ENCODE data around the gene BRD1.
A peak's percentile ranks its signal among the peaks of the same experiment; 100 is the strongest.

The BRD1 gene

GRCh38 chr22:49827853-49828598 lies at the start of gene BRD1:
BRD1 (minus strand) TSS chr22:49827873; CDS start chr22:49824317, 3,556 bp downstream.
- DNase-seq, result peak; percentile 62

DNA sequence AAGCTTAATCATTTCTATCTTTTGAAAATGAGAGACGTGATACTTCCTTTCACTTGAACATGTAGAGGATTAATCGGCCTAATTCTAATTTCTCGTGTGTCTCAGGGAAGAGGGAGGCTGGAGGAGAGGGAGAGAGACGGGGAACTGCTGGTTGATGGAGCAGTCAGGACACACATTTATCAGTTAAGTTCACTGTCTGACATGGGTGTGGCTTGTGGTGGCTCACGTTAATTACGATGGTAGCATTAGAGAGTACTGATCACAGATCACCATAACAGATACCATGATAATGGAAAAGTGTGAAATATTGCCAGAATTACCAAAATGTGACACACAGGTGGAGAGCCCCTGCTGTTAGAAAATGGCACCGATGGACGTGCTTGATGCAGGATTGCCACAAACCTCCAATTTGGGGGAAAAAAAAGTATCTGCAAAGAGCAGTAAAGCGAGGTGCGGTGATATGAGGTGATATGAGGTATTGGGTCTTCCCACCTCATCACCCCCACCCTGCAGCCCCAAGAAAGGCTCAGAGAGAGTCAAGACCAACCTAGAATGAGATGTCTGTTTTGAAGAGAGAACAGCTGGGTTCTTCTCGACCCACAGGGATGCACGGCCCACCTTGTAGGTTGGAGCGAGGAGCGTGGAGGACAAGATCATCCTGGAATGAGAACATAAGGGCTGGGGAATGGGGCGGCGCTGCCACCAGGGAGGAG lies 45.7 kb upstream of the BRD1 start:
- DNase-seq, result no peak

GRCh38 chr22:49872347-49872746 lies 44.7 kb upstream of the BRD1 start:
- no peak for DNase-seq

DNA sequence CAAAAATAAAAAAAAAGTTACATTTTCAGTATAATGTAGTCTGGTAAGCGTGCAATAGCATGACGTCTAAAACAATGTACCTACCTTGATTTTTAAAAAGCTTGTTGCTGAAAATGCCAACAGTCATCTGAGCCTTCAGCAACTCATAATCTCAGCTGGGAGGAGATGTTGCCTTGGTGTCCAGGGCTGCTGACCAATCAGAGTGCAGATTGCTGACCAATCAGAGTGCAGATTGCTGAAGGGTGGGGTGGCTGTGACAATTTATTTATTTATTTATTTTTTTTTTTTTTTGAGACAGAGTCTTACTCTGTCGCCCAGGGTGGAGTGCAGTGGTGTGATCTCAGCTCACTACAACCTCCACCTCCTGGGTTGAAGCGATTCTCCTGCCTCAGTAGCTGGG lies 43.8 kb upstream of the BRD1 start:
- DNase-seq, result peak; percentile 18

- peak; percentile 9 for DNase-seq
Observed at GRCh38 chr22:49869845-49870712, 42.4 kb upstream of the BRD1 start.

GRCh38 chr22:49869086-49869830 lies 41.6 kb upstream of the BRD1 start:
- no peak for DNase-seq

DNA sequence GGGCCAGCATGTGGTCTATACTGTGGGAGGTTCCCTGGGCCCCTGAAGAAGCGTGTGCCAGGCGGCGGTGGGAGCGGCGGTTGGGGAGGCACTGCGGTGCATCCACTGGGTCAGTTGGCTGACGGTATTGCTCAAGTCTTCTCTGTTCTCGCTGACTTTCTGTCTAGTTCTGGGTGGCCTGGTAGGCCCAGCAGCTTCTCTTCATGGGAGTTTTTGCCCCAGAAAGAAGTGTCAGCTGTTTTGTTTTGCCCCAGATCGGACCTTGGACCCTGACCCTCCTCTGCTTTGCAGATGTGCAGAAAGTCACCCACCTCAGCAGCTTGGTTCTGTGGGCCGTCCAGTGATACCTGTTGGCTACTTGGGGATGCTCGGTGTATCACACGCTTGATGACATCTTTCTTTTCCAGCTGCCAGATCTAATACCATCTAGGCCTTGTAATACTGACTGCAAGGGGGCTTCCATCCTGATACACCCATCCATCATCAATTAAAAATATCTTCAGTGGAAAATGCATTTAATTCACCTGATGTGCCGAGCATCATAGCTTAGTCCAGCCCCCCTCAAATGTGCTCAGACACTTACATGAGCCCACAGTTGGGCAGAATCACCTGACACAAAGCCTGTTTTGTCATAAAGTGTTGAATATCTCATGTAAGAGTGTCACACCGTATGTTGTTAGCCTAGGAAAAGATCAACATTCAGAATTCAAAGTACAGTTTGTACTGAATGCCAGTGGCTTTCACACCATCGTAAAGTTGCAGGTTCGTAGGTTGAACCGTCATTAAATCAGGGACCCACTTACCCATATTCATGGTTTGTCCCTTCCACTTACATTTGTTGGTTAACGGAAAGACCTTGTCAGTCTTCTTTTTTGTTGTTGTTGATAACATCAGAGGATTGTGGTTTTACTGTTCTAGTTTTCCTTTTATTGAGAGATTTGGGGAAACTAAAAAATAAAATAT lies 39.9 kb upstream of the BRD1 start:
- no peak for DNase-seq

DNA sequence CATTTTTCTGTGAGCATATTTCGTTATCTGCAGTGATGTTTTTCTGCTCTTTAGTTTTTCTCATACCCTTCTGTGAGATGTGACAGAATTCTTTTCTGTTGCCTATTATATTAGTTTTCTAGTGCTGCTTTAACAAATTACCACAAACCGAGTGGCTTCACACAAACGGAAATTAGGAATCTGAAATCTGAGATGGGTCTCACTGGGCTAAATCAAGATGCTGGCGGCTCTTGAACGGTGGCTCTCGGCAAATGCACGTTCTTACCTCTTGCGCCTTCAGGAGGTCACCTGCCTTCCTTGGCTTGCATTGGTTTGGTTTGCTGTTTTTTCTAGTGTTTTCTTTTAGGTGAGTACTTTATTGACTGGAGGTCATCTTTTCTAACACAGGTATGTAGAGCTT lies 39.0 kb upstream of the BRD1 start:
- no peak for DNase-seq

- peak; percentile 29 for DNase-seq
Observed at GRCh38 chr22:49866134-49866533, 38.5 kb upstream of the BRD1 start.

- no peak for DNase-seq
Observed at GRCh38 chr22:49865156-49865555, 37.5 kb upstream of the BRD1 start.

GRCh38 chr22:49863931-49864330 lies 36.3 kb upstream of the BRD1 start:
- no peak for DNase-seq

GRCh38 chr22:49862496-49862776 lies 34.8 kb upstream of the BRD1 start:
- DNase-seq, result no peak

GRCh38 chr22:49861642-49862495 lies 34.2 kb upstream of the BRD1 start:
- no peak for DNase-seq

GRCh38 chr22:49858827-49859226 lies 31.2 kb upstream of the BRD1 start:
- no peak for DNase-seq

DNA sequence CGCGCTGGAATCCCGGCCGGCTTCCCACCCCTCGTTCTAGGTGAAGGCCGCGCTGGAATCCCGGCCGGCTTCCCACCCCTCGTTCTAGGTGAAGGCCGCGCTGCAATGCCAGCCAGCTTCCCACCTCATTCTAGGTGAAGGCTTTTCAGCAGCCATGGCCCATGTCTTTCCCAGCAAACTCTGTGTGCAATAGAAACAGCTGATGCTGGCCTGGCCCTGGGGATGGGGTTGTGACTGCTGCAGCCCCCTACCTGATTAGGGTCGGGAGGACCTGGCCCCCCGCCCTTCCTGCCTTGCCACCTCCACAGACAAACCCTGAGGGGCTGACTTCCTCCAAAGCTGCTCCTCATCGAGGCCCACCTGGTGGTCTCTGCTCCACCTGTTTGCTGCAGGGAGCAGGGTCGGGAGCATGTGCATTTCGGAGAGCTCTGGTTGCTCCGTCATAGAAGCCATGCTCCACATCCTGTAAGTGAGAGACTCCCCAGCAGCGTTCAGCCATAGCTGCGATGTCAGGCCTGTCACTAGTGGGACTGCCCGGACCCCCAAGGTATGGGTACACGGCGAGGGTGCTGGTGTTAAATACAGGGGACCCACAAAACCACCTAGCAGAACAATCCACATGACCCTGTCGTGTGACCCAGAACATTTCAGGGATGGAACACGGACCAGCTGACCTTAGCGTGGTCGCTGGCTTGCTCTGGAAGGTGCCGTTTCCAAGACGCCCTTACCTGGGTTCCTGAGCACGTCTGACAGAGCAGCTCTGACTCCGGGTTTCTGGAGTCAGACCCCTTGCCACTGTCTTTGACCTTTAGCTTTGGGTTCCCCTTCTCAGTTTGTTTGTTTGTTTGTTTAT lies 29.3 kb upstream of the BRD1 start:
- no peak for DNase-seq

DNA sequence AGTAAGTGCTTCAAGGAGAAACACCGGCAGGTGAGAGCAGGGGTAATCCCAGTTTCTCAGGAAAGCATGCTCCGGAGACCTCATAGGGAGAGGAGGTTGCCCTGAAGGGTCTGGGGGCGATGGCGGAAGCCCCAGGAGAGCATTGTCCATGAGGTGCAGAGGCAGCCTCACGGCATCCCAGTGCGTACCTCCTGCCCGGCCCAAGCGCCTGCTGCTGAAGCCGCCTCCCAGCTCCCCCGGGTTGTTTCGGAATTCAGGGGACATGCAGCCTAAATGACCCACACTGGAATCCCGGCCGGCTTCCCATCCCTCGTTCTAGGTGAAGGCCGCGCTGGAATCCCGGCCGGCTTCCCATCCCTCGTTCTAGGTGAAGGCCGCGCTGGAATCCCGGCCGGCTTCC lies 28.7 kb upstream of the BRD1 start:
- no peak for DNase-seq

- no peak for DNase-seq
Observed at GRCh38 chr22:49855251-49855911, 27.7 kb upstream of the BRD1 start.

DNA sequence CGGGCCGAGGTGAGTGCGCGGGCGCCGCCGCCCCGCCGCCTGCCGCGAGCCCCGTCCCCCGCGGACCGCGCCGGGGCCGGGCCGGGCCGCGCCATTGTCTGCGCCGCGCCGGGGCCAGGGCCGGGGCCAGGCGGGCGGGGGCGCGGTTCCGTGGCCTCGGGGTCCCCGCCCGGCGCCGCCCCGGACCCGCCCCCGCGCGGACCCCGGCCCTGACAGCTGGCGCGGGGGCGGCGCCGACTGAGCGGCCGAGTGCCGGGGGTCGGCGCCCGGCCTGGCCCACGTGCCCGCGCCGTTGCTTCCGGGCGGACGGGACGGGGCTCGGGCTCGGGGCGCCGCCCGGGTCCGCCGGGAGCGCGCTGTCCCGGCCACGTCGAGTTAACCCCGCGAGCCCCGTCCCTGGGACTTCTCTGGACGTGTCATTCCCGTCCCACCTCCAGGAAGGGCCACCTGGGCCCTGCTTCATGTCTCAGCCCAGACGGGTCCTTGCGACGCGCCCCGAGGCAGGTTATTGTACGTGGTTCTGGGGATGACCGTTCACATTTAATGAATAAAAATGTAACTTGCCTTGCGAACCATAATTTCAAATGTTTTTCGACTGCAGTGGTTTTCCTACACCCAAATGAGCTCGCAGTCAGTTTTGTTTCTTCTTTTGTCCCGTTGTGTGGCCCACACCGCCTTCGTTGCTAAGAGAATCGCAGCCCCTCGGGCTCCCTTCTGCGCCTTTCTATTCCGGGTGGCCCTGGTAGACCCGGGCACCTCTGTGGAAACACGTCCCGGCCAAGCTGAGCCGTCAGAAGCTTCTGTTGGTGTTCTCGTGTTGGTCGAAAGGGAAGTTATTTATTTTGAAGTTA lies 26.5 kb upstream of the BRD1 start:
- DNase-seq, result peak; percentile 48
